HepG2 (cell line): ENCODE measurements around the gene NUBP2. TPM values are rescaled to one million over a fixed set of nuclear protein-coding genes. Genes with fewer than 3 reads are reported as not detected.

Source experiments
- CBX1 ChIP-seq: IDR thresholded peaks from one replicate; pipeline ENCODE4 v1.6.1; 2016; ENCODE audit warnings: antibody characterized with exemption, low read depth
- CCAR2 ChIP-seq: fragments of 200-400 bp; formaldehyde crosslinking; optimal IDR thresholded peaks from 2 replicates; pipeline ENCODE3; 2018; ENCODE audit warnings: low read depth, mild to moderate bottlenecking, low read length, moderate library complexity
- CENPT ChIP-seq: sonication (generic); formaldehyde crosslinking; IDR thresholded peaks from 2 replicates; pipeline ENCODE4 v1.8.0; 2022; ENCODE audit warnings: low read depth, mild to moderate bottlenecking, moderate library complexity, missing genetic modification reagents
- EED ChIP-seq: sonication (generic); formaldehyde crosslinking; IDR thresholded peaks from 2 replicates; pipeline ENCODE4 v1.5.0; 2020; ENCODE audit warnings: mild to moderate bottlenecking, missing genetic modification reagents
- ELF3 ChIP-seq: IDR thresholded peaks from 2 replicates; pipeline ENCODE4 v1.6.1; 2016; ENCODE audit warnings: missing genetic modification reagents, missing compliant biosample characterization
- ERF ChIP-seq: IDR thresholded peaks from 2 replicates; pipeline ENCODE4 v1.6.1; 2018; ENCODE audit warnings: missing biosample characterization, missing genetic modification reagents
- FOXK2 ChIP-seq: fragments of 450-650 bp; IDR thresholded peaks from 2 replicates; pipeline ENCODE4 v1.6.1; 2016
- HDAC2 ChIP-seq: sonication (generic); formaldehyde crosslinking; IDR thresholded peaks from 2 replicates; pipeline ENCODE4 v1.4.0; 2020; ENCODE audit warnings: missing genetic modification reagents
- KDM6A ChIP-seq: IDR thresholded peaks from 2 replicates; pipeline ENCODE4 v1.6.1; 2016; ENCODE audit warnings: low read depth
- MTF2 ChIP-seq: sonication (generic); formaldehyde crosslinking; IDR thresholded peaks from 2 replicates; pipeline ENCODE4 v1.5.0; 2020; ENCODE audit warnings: missing genetic modification reagents, borderline replicate concordance
- NR1H2 ChIP-seq: sonication (generic); formaldehyde crosslinking; IDR thresholded peaks from 2 replicates; pipeline ENCODE4 v1.8.1; 2022; ENCODE audit warnings: low read depth, missing genetic modification reagents, borderline replicate concordance
- POGZ ChIP-seq: sonication (generic); formaldehyde crosslinking; IDR thresholded peaks from 2 replicates; pipeline ENCODE4 v1.4.0; 2020; ENCODE audit warnings: mild to moderate bottlenecking, missing genetic modification reagents
- PPARG ChIP-seq: conservative IDR thresholded peaks from 2 replicates; pipeline ENCODE4 v1.6.1; 2016; ENCODE audit warnings: missing biosample characterization, missing genetic modification reagents
- RAD51 ChIP-seq: fragments of 450-650 bp; IDR thresholded peaks from 2 replicates; pipeline ENCODE4 v1.6.1; 2016; ENCODE audit warnings: borderline replicate concordance
- RFX3 ChIP-seq: IDR thresholded peaks from 2 replicates; pipeline ENCODE4 v1.6.1; 2016; ENCODE audit warnings: missing biosample characterization, missing genetic modification reagents
- RXRA ChIP-seq: sonication (generic); formaldehyde crosslinking; IDR thresholded peaks from 2 replicates; pipeline ENCODE4 v1.5.1; 2020; ENCODE audit warnings: missing genetic modification reagents
- SIX4 ChIP-seq: sonication (generic); formaldehyde crosslinking; IDR thresholded peaks from 2 replicates; pipeline ENCODE4 v1.4.0; 2020; ENCODE audit warnings: missing genetic modification reagents
- SRF ChIP-seq: IDR thresholded peaks from 2 replicates; pipeline ENCODE4 v1.6.1; 2011; ENCODE audit warnings: mild to moderate bottlenecking, low read depth, low read length, moderate library complexity
- SRSF4 ChIP-seq: fragments of 200-400 bp; formaldehyde crosslinking; IDR thresholded peaks from one replicate; pipeline ENCODE4 v1.6.1; 2018; ENCODE audit warnings: mild to moderate bottlenecking, low read depth, low read length, moderate library complexity; ENCODE audit not compliant: poor library complexity, severe bottlenecking
- ZBTB38 ChIP-seq: sonication (generic); formaldehyde crosslinking; IDR thresholded peaks from 2 replicates; pipeline ENCODE4 v1.5.1; 2020; ENCODE audit warnings: mild to moderate bottlenecking, missing genetic modification reagents
- ZFP36 ChIP-seq: fragments of 150-350 bp; IDR thresholded peaks from 2 replicates; pipeline ENCODE4 v1.6.1; 2018; ENCODE audit warnings: borderline replicate concordance, low read length, low read depth; ENCODE audit not compliant: partially characterized antibody
- ZNF12 ChIP-seq: sonication (generic); formaldehyde crosslinking; IDR thresholded peaks from 2 replicates; pipeline ENCODE4 v1.5.0; 2020; ENCODE audit warnings: missing genetic modification reagents
- ZNF256 ChIP-seq: sonication (generic); formaldehyde crosslinking; conservative IDR thresholded peaks from 2 replicates; pipeline ENCODE4 v1.4.0; 2020; ENCODE audit warnings: missing genetic modification reagents
- ZNF510 ChIP-seq: sonication (generic); formaldehyde crosslinking; IDR thresholded peaks from 2 replicates; pipeline ENCODE4 v1.4.0; 2020; ENCODE audit warnings: low read depth, mild to moderate bottlenecking, missing genetic modification reagents
- ZNF589 ChIP-seq: sonication (generic); formaldehyde crosslinking; conservative IDR thresholded peaks from 2 replicates; pipeline ENCODE4 v1.8.0; 2022; ENCODE audit warnings: mild to moderate bottlenecking, moderate library complexity, missing genetic modification reagents
- ZNF777 ChIP-seq: sonication (generic); formaldehyde crosslinking; IDR thresholded peaks from 2 replicates; pipeline ENCODE4 v1.4.0; 2020; ENCODE audit warnings: missing genetic modification reagents
- polyA plus RNA-seq, 8 experiments: library from polyadenylated mRNA; depleted of rRNA in 3 of 8; stranded (reverse) in 7 of 8; unstranded in 1 of 8; fragments of >200 nt; fragmentation: Illumina TruSeq in 4 of 8; extraction: Trizol in 4 of 8; gene quantifications; 2 replicates each; pipeline versions ENCODE4 v1.2.1 to v1.2.3, GENCODE V29; 2011 to 2016; ENCODE audit warnings: low read depth in 4 of 8, missing spikeins in 1 of 8, mixed read lengths in 1 of 8; ENCODE audit not compliant: insufficient read depth in 1 of 8
- total RNA-seq, 5 experiments: library from RNA; depleted of rRNA; stranded (reverse); fragments of >200 nt; fragmentation: Illumina TruSeq; extraction: Trizol; gene quantifications; 2 replicates each; pipeline ENCODE4 v1.2.3, GENCODE V29; 2016; ENCODE audit warnings: low read depth in 1 of 5
- TF ChIP-seq, protein P1 (sequence below): sonication (generic); formaldehyde crosslinking; IDR thresholded peaks from 2 replicates; pipeline ENCODE4 v1.8.0; 2022; ENCODE audit warnings: mild to moderate bottlenecking, missing genetic modification reagents, moderate library complexity
- TF ChIP-seq, protein P2 (sequence below): sonication (generic); formaldehyde crosslinking; IDR thresholded peaks from 2 replicates; pipeline ENCODE4 v1.8.0; 2022; ENCODE audit warnings: mild to moderate bottlenecking, missing genetic modification reagents
- TF ChIP-seq, protein P3 (sequence below): sonication (generic); formaldehyde crosslinking; IDR thresholded peaks from 2 replicates; pipeline ENCODE4 v1.5.0; 2020; ENCODE audit warnings: missing genetic modification reagents

NUBP2 gene
- total and polyA plus RNA-seq, 2 of the 13 experiments (the other 11 are each of a cell fraction or from before 2014, with no cell fraction given) = 25.7 to 61.5 TPM

DNA sequence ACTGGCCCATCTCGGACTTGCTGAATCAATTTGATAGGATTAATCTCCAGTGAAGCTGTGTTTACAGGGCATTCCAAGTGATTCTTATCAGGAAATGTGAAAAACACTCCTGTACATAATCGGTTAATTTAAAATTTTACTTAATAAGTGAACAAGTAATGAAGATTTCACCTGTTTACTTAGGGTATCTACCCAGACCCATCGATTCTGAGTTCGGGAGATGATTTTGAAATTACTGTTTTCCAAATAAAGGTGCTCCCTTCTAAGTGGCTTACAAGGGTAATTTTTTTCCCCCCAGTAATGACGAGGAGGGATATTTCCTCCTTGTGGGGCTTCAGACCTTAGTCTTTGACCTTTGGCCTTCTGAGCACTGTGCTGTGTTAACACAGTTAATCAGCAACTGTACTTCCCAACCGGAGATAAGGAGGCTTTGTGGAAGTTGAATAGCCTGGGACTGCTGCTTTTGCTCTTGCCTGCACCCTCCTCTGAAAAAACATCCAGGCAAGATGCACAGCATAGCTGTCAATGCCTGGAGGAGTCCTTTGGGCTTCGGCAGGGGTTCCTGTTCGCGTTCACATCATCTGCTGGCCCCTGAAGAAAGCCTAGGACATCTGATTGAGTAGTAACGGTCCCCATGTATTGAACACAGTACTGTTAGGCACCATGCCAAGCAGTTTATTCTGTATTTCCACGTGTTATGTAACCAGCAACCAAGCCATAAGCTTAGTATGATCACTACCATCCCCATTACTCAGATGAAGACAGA lies 46.1 kb downstream of the NUBP2 start (continued):
- peak; percentile 74; the same call in 1 of the 2 replicates for TF ChIP-seq ERF (CRISPR knock-in tag)
- TF ChIP-seq ZNF510 (CRISPR knock-in tag) = no peak
- TF ChIP-seq NR1H2 (CRISPR knock-in tag) = no peak
- TF ChIP-seq, protein P1, sequence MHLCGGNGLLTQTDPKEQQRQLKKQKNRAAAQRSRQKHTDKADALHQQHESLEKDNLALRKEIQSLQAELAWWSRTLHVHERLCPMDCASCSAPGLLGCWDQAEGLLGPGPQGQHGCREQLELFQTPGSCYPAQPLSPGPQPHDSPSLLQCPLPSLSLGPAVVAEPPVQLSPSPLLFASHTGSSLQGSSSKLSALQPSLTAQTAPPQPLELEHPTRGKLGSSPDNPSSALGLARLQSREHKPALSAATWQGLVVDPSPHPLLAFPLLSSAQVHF (CRISPR knock-in tag) = no peak
- TF ChIP-seq ZFP36 = no peak
- TF ChIP-seq, protein P2, sequence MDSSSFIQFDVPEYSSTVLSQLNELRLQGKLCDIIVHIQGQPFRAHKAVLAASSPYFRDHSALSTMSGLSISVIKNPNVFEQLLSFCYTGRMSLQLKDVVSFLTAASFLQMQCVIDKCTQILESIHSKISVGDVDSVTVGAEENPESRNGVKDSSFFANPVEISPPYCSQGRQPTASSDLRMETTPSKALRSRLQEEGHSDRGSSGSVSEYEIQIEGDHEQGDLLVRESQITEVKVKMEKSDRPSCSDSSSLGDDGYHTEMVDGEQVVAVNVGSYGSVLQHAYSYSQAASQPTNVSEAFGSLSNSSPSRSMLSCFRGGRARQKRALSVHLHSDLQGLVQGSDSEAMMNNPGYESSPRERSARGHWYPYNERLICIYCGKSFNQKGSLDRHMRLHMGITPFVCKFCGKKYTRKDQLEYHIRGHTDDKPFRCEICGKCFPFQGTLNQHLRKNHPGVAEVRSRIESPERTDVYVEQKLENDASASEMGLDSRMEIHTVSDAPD (CRISPR knock-in tag) = 0 out of 2 replicates have a peak, but pooled peaks have one; percentile 41
- TF ChIP-seq, protein P3, sequence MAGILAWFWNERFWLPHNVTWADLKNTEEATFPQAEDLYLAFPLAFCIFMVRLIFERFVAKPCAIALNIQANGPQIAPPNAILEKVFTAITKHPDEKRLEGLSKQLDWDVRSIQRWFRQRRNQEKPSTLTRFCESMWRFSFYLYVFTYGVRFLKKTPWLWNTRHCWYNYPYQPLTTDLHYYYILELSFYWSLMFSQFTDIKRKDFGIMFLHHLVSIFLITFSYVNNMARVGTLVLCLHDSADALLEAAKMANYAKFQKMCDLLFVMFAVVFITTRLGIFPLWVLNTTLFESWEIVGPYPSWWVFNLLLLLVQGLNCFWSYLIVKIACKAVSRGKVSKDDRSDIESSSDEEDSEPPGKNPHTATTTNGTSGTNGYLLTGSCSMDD (CRISPR knock-in tag) = no peak
- no peak for TF ChIP-seq ZNF12 (CRISPR knock-in tag)
- peak; percentile 87 for TF ChIP-seq ELF3
- TF ChIP-seq ZBTB38 = no peak
- no peak; the same call in 1 of the 2 replicates for TF ChIP-seq KDM6A (CRISPR knock-in tag)
- no peak for TF ChIP-seq POGZ
- TF ChIP-seq SRF = no peak
- no peak for TF ChIP-seq MTF2
- no peak for TF ChIP-seq RFX3 (CRISPR knock-in tag)
- TF ChIP-seq SRSF4 = no peak
- TF ChIP-seq FOXK2 = no peak
- no peak for TF ChIP-seq ZNF256
- TF ChIP-seq ZNF589 (CRISPR knock-in tag) = no peak
- no peak for TF ChIP-seq CBX1
- TF ChIP-seq RXRA (CRISPR knock-in tag) = peak; percentile 74; the same call in 1 of the 2 replicates
- TF ChIP-seq CENPT (CRISPR knock-in tag) = no peak
- peak; percentile 84 for TF ChIP-seq PPARG (CRISPR knock-in tag)
- TF ChIP-seq CCAR2 = no peak
- TF ChIP-seq EED (CRISPR knock-in tag) = no peak
- TF ChIP-seq ZNF777 (CRISPR knock-in tag) = no peak
- TF ChIP-seq RAD51 = no peak
- peak; percentile 75 for TF ChIP-seq HDAC2 (CRISPR knock-in tag)
- peak; percentile 57; the same call in 1 of the 2 replicates for TF ChIP-seq SIX4 (CRISPR knock-in tag)
